Measurements from ENCODE around the gene ATP6V0B. TPM values are rescaled to one million over a fixed set of nuclear protein-coding genes. Genes with fewer than 3 reads are reported as not detected.

ATP6V0B gene
- total RNA-seq, 1 donor, result 104 TPM

GRCh38 chr1:43994794-43995790 is 20.3 kb downstream of the ATP6V0B start:
- peak; percentile 44 for TF ChIP-seq CTCF (IDR thresholded peaks at IDR 0.05; ENCODE audit: insufficient read depth, low read depth, low read length)
- peak; percentile 30 for DNase-seq (ENCODE audit: low read depth)

GRCh38 chr1:43995984-43996732 is 21.4 kb downstream of the ATP6V0B start:
- no peak overlapping the region for H3K4me3 ChIP-seq (ENCODE audit: low read depth, low read length)
- TF ChIP-seq CTCF (IDR thresholded peaks at IDR 0.05; ENCODE audit: insufficient read depth, low read depth, low read length), result no peak
- no peak for DNase-seq (ENCODE audit: low read depth)

More at GRCh38 chr1:43994794-43995790, 20.3 kb downstream of the ATP6V0B start:
- H3K4me3 ChIP-seq (ENCODE audit: low read depth, low read length), result no peak overlapping the region

GRCh38 chr1:43996733-43997115 is 22.0 kb downstream of the ATP6V0B start:
- no peak for TF ChIP-seq CTCF (IDR thresholded peaks at IDR 0.05; ENCODE audit: insufficient read depth, low read depth, low read length)

GRCh38 chr1:43997295-43997999 is 22.7 kb downstream of the ATP6V0B start:
- H3K4me3 ChIP-seq (ENCODE audit: low read depth, low read length), result no peak overlapping the region
- no peak for TF ChIP-seq CTCF (IDR thresholded peaks at IDR 0.05; ENCODE audit: insufficient read depth, low read depth, low read length)
- no peak for DNase-seq (ENCODE audit: low read depth)

More at GRCh38 chr1:43996733-43997115, 22.0 kb downstream of the ATP6V0B start:
- H3K4me3 ChIP-seq (ENCODE audit: low read depth, low read length), result no peak overlapping the region
- DNase-seq (ENCODE audit: low read depth), result no peak

- H3K4me3 ChIP-seq (ENCODE audit: low read depth, low read length), result no peak overlapping the region
- no peak for TF ChIP-seq CTCF (IDR thresholded peaks at IDR 0.05; ENCODE audit: insufficient read depth, low read depth, low read length)
- no peak for DNase-seq (ENCODE audit: low read depth)
Measured at GRCh38 chr1:43998000-43998378, 23.2 kb downstream of the ATP6V0B start.

- no peak for TF ChIP-seq CTCF (IDR thresholded peaks at IDR 0.05; ENCODE audit: insufficient read depth, low read depth, low read length)
- H3K4me3 ChIP-seq (ENCODE audit: low read depth, low read length), result no peak overlapping the region
- no peak for DNase-seq (ENCODE audit: low read depth)
Measured at GRCh38 chr1:43999455-43999854, 24.7 kb downstream of the ATP6V0B start.
